Activated T-helper 2 cell treated with anti-CD3 and anti-CD28 coated beads, Interferon-gamma antibody, Interleukin-2, Interleukin-4, amounts not matched to agents 10 μg/mL and 5 μg/mL and 100 μg/mL, durations not matched to agents 14 hours and 24 hours and 36 hours (primary cell): ENCODE measurements around the gene TBXAS1. TPM values are rescaled to one million over a fixed set of nuclear protein-coding genes. Genes with fewer than 3 reads are reported as not detected.

Source experiments
- DNase-seq: peaks from one replicate; pipeline ENCODE4 v3.0.0; 2021; ENCODE audit warnings: low spot score
- H3K27ac Mint-ChIP-seq: one replicate; pipeline ENCODE4 v1.8.0; 2021; ENCODE audit warnings: mixed read lengths
- H3K27me3 Mint-ChIP-seq: one replicate; pipeline ENCODE4 v1.8.0; 2021; ENCODE audit warnings: low read depth, mixed read lengths
- H3K36me3 Mint-ChIP-seq: one replicate; pipeline ENCODE4 v1.8.0; 2021; ENCODE audit warnings: low read depth, mixed read lengths
- H3K4me1 Mint-ChIP-seq: one replicate; pipeline ENCODE4 v1.8.0; 2021; ENCODE audit warnings: low read depth, mixed read lengths
- H3K4me3 Mint-ChIP-seq: one replicate; pipeline ENCODE4 v1.8.0; 2021; ENCODE audit warnings: low read depth, mild to moderate bottlenecking, moderate library complexity, mixed read lengths
- H3K9me3 Mint-ChIP-seq: one replicate; pipeline ENCODE4 v1.8.0; 2021; ENCODE audit warnings: mixed read lengths
- intact Hi-C: fragments of 100-400 bp; cut with micrococcal nuclease; formaldehyde crosslinking; loops from one replicate; pipeline ENCODE4 v1.15.1; 2023
- total RNA-seq: library from RNA; stranded (reverse); gene quantifications from 2 replicates; pipeline ENCODE4 v1.2.3, GENCODE V29; 2022

Gene TBXAS1
- total RNA-seq, 1 donor from 2014 or later, result 2.0 TPM

DNA sequence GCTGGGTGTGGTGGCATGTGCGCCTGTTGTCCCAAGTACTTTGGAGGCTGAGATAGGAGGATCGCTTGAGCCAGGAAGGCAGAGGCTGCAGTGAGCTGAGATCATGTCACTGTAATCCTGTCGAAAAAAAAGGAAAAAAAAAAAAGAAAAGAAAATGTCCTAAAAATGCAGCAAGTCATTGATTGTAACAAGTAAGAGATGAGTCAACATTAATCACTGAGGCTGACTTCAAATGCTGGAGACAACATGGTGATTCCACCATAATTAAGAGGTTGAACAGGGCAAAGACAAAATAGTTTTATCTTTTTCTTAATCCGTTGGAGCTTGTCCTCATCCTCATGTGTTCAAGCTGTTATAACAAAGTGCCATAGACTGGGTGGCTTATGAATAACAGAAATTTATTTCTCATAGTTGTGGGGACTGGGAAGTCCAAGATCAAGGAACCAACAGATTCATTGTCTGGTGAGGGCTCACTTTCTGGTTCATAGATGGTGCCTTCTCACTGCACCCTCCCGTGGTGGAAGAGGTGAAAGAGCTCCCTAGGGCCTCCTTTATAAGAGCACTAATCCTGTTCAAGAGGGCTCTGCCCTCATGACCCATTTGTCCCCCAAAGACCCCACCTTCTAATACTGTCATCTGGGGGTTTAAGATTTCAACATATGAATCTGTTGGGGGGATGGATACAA lies 60.3 kb downstream of the TBXAS1 start:
- peaks cover 2% of the 10 kb centered on the region for H3K27me3 Mint-ChIP-seq
- DNase-seq, result no peak
- H3K36me3 Mint-ChIP-seq, result no peaks in the 10 kb centered on the region
- H3K27ac Mint-ChIP-seq, result no peak overlapping the region
- intact Hi-C loops, result no loop called here
- H3K9me3 Mint-ChIP-seq, result no peaks in the 10 kb centered on the region
- H3K4me3 Mint-ChIP-seq, result no peak overlapping the region
- H3K4me1 Mint-ChIP-seq, result peaks cover 3% of the 10 kb centered on the region

DNA sequence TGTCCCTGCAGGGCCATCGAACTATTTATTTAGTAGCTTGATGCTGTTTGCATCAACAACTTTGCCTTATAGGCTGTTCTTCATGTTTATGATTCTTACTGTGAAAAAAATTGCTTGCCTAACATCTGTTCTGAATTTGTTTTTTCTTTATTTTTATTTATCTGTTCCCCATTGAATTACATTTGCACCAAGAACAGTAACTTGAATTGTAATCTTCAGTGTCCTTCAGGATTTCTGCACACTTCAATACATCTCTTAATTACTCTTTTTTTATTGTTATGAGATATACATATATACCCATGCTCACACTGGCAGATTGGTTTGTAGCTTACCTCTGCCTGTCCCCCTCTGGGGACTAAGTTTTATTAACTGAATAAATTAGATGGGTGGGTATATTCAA lies 64.4 kb downstream of the TBXAS1 start:
- Mint-ChIP-seq H3K27me3 (peaks cover 3% of the 10 kb centered on the region), H3K4me3 (no peak overlapping the region), H3K27ac (no peak overlapping the region), H3K36me3 (no peaks in the 10 kb centered on the region), H3K9me3 (no peaks in the 10 kb centered on the region), H3K4me1 (no peaks in the 10 kb centered on the region)
- intact Hi-C loops, result no loop called here
- no peak for DNase-seq

DNA sequence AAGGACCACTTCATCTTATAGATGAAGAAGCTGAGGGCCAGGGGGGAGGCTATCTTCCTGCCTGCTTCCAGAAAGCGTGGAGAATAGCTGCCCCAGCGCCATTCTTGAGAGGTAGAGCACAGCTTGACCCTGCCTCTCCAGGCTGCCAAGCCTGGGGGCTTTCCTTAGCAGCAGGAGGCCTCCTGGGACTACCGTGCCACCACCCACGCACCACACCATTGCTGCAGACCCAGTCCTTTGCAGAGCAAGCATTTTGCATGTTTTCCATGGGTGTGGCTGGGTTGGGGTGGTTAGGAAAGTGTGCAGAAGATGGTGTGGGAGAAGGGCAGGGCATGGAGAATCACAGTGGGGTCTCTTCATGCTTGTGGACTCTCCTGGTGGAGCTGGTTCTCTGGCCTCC lies 64.9 kb downstream of the TBXAS1 start:
- intact Hi-C loops, result no loop called here

DNA sequence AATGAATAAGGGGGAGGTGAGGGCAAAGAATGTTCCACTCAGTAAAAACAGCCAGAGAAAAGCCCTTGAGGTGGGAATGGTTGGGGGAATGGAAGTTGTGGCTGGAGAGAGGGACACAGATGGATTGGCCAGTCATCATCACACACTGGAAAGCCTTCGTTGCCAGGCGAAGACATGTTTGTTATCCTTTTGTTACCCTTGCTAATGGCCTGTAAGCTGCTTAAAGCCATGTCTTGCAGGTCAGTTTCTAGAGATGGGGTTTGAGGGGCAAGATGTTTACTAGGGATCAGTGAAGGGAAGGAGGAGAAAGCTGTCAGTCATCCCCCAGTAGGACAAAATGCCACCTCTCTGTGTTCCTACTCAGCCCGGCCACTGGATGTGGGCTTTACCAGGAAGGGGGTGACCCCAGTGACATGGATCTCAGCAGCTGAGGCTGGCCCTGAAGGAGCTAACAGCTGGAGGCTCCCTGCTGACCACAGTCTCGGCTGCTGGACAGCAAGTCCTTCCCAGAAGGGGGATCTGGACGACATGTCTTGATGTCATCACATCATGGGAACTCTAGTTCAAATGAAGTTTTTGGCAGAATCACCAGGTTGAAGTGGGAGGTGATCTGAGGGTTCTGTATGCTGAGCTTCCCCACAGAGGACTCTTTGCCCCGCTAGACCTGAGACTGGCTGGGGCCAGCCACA lies 66.2 kb downstream of the TBXAS1 start:
- H3K36me3 Mint-ChIP-seq, result no peaks in the 10 kb centered on the region
- DNase-seq, result no peak
- intact Hi-C loops, result no loop called here
- no peaks in the 10 kb centered on the region for H3K9me3 Mint-ChIP-seq
- H3K27ac Mint-ChIP-seq, result no peak overlapping the region
- peaks cover 3% of the 10 kb centered on the region for H3K27me3 Mint-ChIP-seq
- no peaks in the 10 kb centered on the region for H3K4me1 Mint-ChIP-seq
- H3K4me3 Mint-ChIP-seq, result no peak overlapping the region

More for the DNA sequence above, 64.9 kb downstream of the TBXAS1 start:
- no peak overlapping the region for H3K27ac Mint-ChIP-seq
- H3K4me1 Mint-ChIP-seq, result no peaks in the 10 kb centered on the region
- H3K4me3 Mint-ChIP-seq, result no peak overlapping the region
- no peak for DNase-seq
- H3K9me3 Mint-ChIP-seq, result no peaks in the 10 kb centered on the region
- peaks cover 3% of the 10 kb centered on the region for H3K27me3 Mint-ChIP-seq
- no peaks in the 10 kb centered on the region for H3K36me3 Mint-ChIP-seq

DNA sequence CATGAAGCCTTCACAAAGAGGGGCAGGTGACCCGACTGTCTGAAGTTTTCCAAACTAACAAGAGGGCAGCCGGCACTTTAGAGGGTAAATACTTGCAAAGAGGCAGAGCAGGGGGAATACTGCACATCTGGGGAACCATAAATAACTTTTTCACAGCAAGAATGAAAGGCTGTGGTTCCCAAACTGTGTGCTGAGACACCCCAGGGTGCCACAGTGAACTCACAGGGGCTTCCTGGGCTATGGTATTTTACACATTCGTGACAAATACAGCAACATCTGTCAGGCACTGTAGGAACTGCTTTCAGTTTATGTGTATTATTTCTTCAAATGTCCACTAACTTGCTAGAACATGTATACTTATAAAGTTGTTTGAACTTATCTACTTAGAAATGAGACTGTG lies 67.2 kb downstream of the TBXAS1 start:
- Mint-ChIP-seq H3K27me3 (peaks cover 3% of the 10 kb centered on the region), H3K36me3 (no peaks in the 10 kb centered on the region), H3K4me1 (no peaks in the 10 kb centered on the region), H3K9me3 (no peaks in the 10 kb centered on the region), H3K4me3 (no peak overlapping the region), H3K27ac (no peak overlapping the region)
- intact Hi-C loops, result no loop called here
- no peak for DNase-seq

DNA sequence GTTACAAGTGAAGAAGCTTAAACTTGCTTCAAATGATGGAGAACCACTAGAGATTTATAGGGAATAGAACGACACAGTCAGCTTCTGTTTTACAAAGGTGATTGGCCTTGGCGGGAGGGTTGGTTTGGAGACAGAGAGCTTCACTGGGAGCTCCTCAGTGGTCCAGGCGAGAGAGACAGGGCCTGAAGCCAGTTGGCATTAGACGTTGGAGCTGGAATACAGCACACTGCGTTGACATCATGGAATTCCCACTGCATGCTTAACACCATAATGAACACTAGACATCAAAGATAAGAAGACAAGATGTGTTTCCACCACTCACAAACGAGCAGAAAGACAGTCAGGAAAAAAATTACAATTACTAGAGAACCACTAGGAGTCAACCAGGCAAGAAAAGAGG lies 67.8 kb downstream of the TBXAS1 start:
- no peaks in the 10 kb centered on the region for H3K9me3 Mint-ChIP-seq
- no peak for DNase-seq

DNA sequence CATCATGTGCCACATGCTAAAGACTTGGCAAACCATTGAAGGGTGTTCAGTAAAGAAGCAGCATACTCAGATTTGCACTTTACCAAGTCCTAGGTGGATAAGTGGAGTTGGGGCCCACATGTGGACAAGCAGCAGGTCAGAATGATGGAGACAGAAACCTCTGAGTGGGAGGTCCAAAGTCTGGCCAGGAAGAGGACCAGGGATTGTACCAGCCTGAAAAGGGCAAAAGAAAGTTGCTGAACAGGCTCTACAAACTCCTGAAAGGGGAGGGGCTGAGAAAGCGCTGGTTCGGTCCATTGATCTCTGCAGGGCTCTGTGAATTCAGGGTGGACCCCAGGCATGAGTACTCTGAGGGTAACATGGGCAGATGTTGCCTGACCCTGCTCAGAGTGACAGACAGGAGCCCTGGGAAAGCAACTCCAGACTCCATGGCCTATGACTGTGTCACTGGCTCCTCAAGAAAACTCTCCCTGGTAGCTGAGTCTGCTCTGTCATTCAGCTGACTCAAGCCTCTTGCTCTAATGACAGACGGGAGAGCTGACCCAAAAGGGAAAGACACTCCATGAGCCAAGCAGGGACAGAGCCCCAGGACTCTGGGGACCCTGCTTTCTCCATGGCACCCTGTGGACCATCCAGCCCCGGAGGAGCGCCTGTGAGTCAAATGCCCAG lies 68.5 kb downstream of the TBXAS1 start:
- no peak for DNase-seq
- no peaks in the 10 kb centered on the region for H3K4me1 Mint-ChIP-seq
- H3K27ac Mint-ChIP-seq, result no peak overlapping the region
- H3K27me3 Mint-ChIP-seq, result peaks cover 3% of the 10 kb centered on the region
- no peak overlapping the region for H3K4me3 Mint-ChIP-seq
- intact Hi-C loops, result no loop called here
- no peaks in the 10 kb centered on the region for H3K36me3 Mint-ChIP-seq
- H3K9me3 Mint-ChIP-seq, result no peaks in the 10 kb centered on the region

More for the DNA sequence above, 67.8 kb downstream of the TBXAS1 start:
- no peak overlapping the region for H3K27ac Mint-ChIP-seq
- no peaks in the 10 kb centered on the region for H3K4me1 Mint-ChIP-seq
- intact Hi-C loops, result no loop called here
- H3K4me3 Mint-ChIP-seq, result no peak overlapping the region
- no peaks in the 10 kb centered on the region for H3K36me3 Mint-ChIP-seq
- H3K27me3 Mint-ChIP-seq, result peaks cover 3% of the 10 kb centered on the region

DNA sequence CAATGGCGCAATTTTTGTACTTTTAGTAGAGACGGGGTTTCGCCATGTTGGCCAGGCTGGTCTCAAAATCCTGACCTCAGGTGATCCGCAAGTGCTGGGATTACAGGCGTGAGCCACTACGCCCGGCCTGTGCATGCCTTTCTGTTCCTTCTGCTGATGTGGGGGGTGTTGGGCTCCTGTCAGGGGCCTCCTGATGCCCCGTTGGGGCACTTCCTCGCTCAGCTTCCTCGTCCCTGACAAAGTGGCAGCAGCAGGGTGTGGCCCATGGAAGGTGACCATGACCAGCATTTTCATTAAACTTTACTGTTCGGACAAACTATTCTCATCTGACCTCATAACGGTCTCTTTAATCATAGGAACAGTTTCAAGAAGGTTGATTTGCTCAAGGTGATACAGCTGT lies 69.4 kb downstream of the TBXAS1 start:
- no peak overlapping the region for H3K27ac Mint-ChIP-seq
- intact Hi-C loops, result no loop called here

DNA sequence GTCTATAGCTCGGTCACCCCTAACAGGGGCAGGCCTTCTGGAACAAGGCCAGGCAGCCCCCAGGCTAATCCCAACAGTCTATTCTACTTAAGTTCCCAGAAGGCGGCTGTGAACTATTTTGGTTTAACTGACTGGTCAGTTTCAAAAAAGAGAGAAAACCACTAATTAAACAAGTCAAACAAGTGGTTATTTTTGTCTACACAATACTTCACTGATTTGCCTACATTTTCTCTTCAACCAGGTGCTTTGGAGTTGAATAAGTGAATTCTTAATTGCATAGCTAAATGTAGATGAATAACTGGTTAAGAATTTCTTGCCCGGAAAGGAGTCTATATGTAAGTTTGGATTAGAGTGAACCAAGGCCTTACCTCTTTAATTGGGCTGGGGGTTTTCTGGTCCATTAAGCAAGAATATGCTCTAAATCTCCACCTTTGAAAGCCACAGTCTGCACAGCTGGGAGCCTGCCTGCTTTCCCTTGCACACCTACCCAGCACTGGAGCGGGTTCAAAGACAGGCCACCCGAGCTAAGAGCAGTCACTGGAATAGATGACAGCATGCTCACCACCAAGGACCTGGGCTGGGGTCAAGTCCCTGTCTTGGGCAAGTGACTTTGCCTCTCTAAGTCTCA lies 70.4 kb downstream of the TBXAS1 start:
- Mint-ChIP-seq H3K27me3 (peaks cover 10% of the 10 kb centered on the region), H3K9me3 (peaks cover 13% of the 10 kb centered on the region), H3K36me3 (no peaks in the 10 kb centered on the region), H3K4me3 (no peak overlapping the region), H3K4me1 (no peaks in the 10 kb centered on the region), H3K27ac (no peak overlapping the region)
- no peak for DNase-seq
- intact Hi-C loops, result no loop called here

More for the DNA sequence above, 69.4 kb downstream of the TBXAS1 start:
- Mint-ChIP-seq H3K4me3 (no peak overlapping the region), H3K4me1 (no peaks in the 10 kb centered on the region), H3K9me3 (peaks cover 7% of the 10 kb centered on the region), H3K36me3 (no peaks in the 10 kb centered on the region), H3K27me3 (peaks cover 1% of the 10 kb centered on the region)
- DNase-seq, result no peak

DNA sequence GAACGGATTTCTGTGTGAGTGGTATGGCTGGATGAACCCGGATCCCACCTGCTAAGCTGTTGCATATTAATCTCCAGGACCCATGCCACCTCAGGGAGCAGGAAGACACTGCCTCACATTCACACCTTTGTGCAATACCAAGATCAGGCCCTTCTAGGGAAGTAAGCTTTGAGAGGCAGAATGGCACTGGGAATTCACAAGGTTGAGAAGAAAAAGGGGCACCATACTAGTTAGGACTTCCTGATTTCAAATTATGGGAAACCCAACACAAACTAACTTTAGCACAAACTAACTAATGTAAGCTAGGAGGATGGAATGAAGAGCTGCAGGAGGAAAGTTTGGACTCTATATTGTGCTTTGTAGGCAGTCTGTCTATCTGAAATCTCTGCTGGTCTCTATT lies 71.3 kb downstream of the TBXAS1 start:
- Mint-ChIP-seq H3K36me3 (no peaks in the 10 kb centered on the region), H3K27ac (no peak overlapping the region), H3K27me3 (peaks cover 16% of the 10 kb centered on the region), H3K4me3 (no peak overlapping the region), H3K4me1 (no peaks in the 10 kb centered on the region), H3K9me3 (peaks cover 13% of the 10 kb centered on the region)
- intact Hi-C loops, result no loop called here
- DNase-seq, result no peak

DNA sequence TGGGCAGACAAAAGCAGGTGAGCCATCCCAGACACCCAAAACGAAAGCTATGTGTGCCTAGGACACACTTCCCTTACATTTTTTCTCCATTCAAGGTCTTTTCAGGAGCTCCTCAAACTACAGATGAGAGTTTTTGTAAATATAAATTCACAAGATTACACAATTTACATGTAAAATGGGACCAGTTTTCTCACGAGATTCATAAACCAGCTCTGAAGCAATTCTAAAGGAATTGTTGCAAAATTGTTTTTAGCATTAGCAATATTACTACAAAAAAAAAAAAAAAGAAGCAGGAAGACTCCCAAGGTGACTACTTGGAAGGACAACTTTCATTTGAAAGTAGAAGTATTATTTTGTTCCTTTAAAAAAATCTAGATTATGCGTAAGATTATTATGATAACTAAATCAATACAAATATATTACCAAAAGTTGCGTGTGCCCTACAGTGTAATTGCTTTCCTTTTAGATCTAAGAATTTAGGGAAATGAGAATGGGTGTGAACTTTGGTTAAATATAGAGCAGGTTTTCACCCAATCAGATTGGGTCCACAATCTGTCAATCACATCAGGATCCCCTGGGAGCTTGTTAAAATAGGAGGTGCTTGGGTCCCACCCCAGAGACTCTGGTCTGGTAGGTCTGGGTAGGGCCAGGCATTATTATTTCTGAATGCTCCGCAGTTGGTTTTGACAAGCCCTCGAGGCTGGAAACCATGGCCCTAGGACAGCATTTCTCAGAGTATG lies 72.2 kb downstream of the TBXAS1 start:
- H3K4me1 Mint-ChIP-seq, result no peaks in the 10 kb centered on the region
- H3K4me3 Mint-ChIP-seq, result no peak overlapping the region
- no peaks in the 10 kb centered on the region for H3K36me3 Mint-ChIP-seq
- DNase-seq, result no peak
- peaks cover 14% of the 10 kb centered on the region for H3K9me3 Mint-ChIP-seq
- H3K27ac Mint-ChIP-seq, result no peak overlapping the region
- intact Hi-C loops, result no loop called here
- H3K27me3 Mint-ChIP-seq, result peaks cover 19% of the 10 kb centered on the region

DNA sequence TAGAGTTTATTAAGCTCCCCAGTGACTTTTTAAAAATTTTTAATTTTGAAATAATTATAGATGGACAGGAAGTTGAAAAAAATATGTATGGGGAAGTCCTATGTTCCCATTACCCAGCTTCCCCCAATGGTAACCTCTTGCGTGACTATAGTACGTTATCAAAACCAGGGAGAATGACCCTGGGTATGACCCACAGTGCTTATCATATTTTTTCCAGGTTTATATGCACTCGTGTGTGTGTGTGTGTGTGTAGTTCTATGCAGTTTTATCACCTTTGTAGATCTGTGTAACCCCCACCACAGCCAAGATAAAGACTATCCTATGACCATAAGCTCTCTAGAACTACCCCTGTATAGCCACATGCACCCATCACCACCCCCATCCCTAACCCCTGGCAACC lies 72.8 kb downstream of the TBXAS1 start:
- Mint-ChIP-seq H3K36me3 (no peaks in the 10 kb centered on the region), H3K4me1 (no peaks in the 10 kb centered on the region), H3K27me3 (peaks cover 22% of the 10 kb centered on the region), H3K27ac (no peak overlapping the region), H3K4me3 (no peak overlapping the region), H3K9me3 (peaks cover 21% of the 10 kb centered on the region)
- intact Hi-C loops, result no loop called here
- DNase-seq, result no peak
